ENCODE results near the gene CRIP1. TPM values are rescaled to one million over a fixed set of nuclear protein-coding genes. Genes with fewer than 3 reads are reported as not detected.

Gene CRIP1
- total RNA-seq, 2 donors from 2014 or later: 451 to 842 TPM

Other genes with a start within 250 kb of the CRIP1 start
- 10 to 100 TPM; 34.9 to 36.2 TPM for gene BTBD6, start 238.4 kb upstream of the CRIP1 start, total RNA-seq
- gene BRF1, start 185.9 kb upstream of the CRIP1 start, total RNA-seq: 10 to 100 TPM; 60.1 to 62.6 TPM
- 10 to 100 TPM; 56.0 to 64.9 TPM for gene PACS2, start 172.1 kb upstream of the CRIP1 start, total RNA-seq
- 1 to 10 TPM in 1 of 2 donors, under 1 TPM in 1; 0.60 to 1.7 TPM for gene TEX22, start 88.3 kb upstream of the CRIP1 start, total RNA-seq
- gene MTA1, start 67.1 kb upstream of the CRIP1 start, total RNA-seq: 10 to 100 TPM; 99.0 to 99.7 TPM
- gene CRIP2, start 12.1 kb upstream of the CRIP1 start, total RNA-seq: 10 to 100 TPM; 51.6 to 58.8 TPM
- 100 to 1,000 TPM; 141 to 361 TPM for gene TEDC1, start 4.4 kb downstream of the CRIP1 start, total RNA-seq
- 1 to 10 TPM in 1 of 2 donors, under 1 TPM in 1; 0.85 to 2.6 TPM for gene TMEM121, start 39.7 kb downstream of the CRIP1 start, total RNA-seq